ENCODE results near the gene PARD3.
"Not testable (repeated sequence)": the region's sequence is repeated elsewhere in the genome, so short reads cannot be mapped to it uniquely, and the experiment has no call there.

PARD3 gene

GRCh38 chr10:34078017-34078744 is 736.9 kb downstream of the PARD3 start:
- no peak for DNase-seq

GRCh38 chr10:34076443-34076842 is 738.7 kb downstream of the PARD3 start:
- no peak for DNase-seq

GRCh38 chr10:34075254-34075926 is 739.7 kb downstream of the PARD3 start:
- DNase-seq: no peak

- DNase-seq: no peak
Measured at GRCh38 chr10:34074051-34074450, 741.0 kb downstream of the PARD3 start.

GRCh38 chr10:34067741-34068140 is 747.4 kb downstream of the PARD3 start:
- DNase-seq: not testable (repeated sequence)

GRCh38 chr10:34063592-34063991 is 751.5 kb downstream of the PARD3 start:
- DNase-seq: no peak

GRCh38 chr10:34061841-34062240 is 753.3 kb downstream of the PARD3 start:
- DNase-seq: no peak
